DMS79 treated with DMSO at 0.1 percent for 48 hours (cell line): ENCODE measurements around the gene ANKZF1.

Experiments
- DNase-seq: peaks from one replicate; lab custom pipeline; 2025; lab: John Stamatoyannopoulos, UW

ANKZF1 gene

GRCh38 chr2:219282943-219283581 is 53.5 kb downstream of the ANKZF1 start:
- no peak for DNase-seq

- no peak for DNase-seq
Measured at GRCh38 chr2:219284501-219285372, 55.1 kb downstream of the ANKZF1 start.

GRCh38 chr2:219285373-219285735 is 55.7 kb downstream of the ANKZF1 start:
- no peak for DNase-seq

- no peak for DNase-seq
Measured at GRCh38 chr2:219285894-219286425, 56.4 kb downstream of the ANKZF1 start.
